Spleen (tissue), 11 donors: ENCODE results near the gene ACSM6. TPM values are rescaled to one million over a fixed set of nuclear protein-coding genes. Genes with fewer than 3 reads are reported as not detected.
A peak's percentile ranks its signal among the peaks of the same experiment; 100 is the strongest.

Experiments
- DNase-seq: peaks from one replicate; pipeline ENCODE4 v3.0.0-alpha.2; 2020
- H3K27ac ChIP-seq, 8 donors: fragments of 200-600 bp; sonication (generic) in 7 of 8; 1 replicate in 4 of 8; 2 replicates in 4 of 8; pipeline versions ENCODE4 v1.5.0 to v1.8.0; 2016 to 2021; ENCODE audit warnings: inconsistent platforms in 4 of 8, mild to moderate bottlenecking in 4 of 8, moderate library complexity in 1 of 8
- H3K27me3 ChIP-seq, 7 donors: fragments of 200-600 bp; sonication (generic) in 6 of 7; replicated peaks in 1 of 7; 1 replicate in 4 of 7; 2 replicates in 3 of 7; pipeline versions ENCODE4 v1.5.0 to v1.8.0; 2016 to 2021; ENCODE audit warnings: inconsistent platforms in 3 of 7, mild to moderate bottlenecking in 1 of 7
- H3K36me3 ChIP-seq, 6 donors: fragments of 200-600 bp; sonication (generic) in 5 of 6; 1 replicate in 4 of 6; 2 replicates in 2 of 6; pipeline versions ENCODE4 v1.5.0 to v1.8.0; 2016 to 2021; ENCODE audit warnings: inconsistent platforms in 2 of 6
- H3K4me1 ChIP-seq, 6 donors: fragments of 200-600 bp; sonication (generic) in 5 of 6; 1 replicate in 3 of 6; 2 replicates in 3 of 6; pipeline versions ENCODE4 v1.5.0 to v1.8.0; 2016 to 2021; ENCODE audit warnings: inconsistent platforms in 3 of 6
- H3K4me3 ChIP-seq, 8 donors: fragments of 200-600 bp; sonication (generic) in 7 of 8; 1 replicate in 4 of 8; 2 replicates in 4 of 8; pipeline versions ENCODE4 v1.5.0 to v1.8.0; 2016 to 2021; ENCODE audit warnings: inconsistent platforms in 4 of 8, mild to moderate bottlenecking in 4 of 8, moderate library complexity in 2 of 8
- H3K9me3 ChIP-seq, 8 donors: fragments of 200-600 bp; sonication (generic) in 7 of 8; 1 replicate in 4 of 8; 2 replicates in 4 of 8; pipeline versions ENCODE4 v1.5.0 to v1.8.0; 2016 to 2021; ENCODE audit warnings: inconsistent platforms in 4 of 8
- POLR2A ChIP-seq, 3 donors: fragments of 450-650 bp; IDR thresholded peaks; one replicate each; pipeline ENCODE4 v1.5.1; 2017; ENCODE audit warnings: antibody characterized with exemption in 3 of 3, mild to moderate bottlenecking in 1 of 3
- POLR2AphosphoS5 ChIP-seq, 3 donors: sonication (generic); formaldehyde crosslinking; IDR thresholded peaks; one replicate each; pipeline ENCODE4 v1.5.1; 2017; ENCODE audit warnings: antibody characterized with exemption in 3 of 3
- WGBS, 5 donors: extraction: QIAGEN DNeasy Blood & Tissue Kit in 3 of 5; methylation state at CpG; one replicate each; pipeline versions ENCODE4 v1.1.5 to v1.1.7; 2013 to 2018; 5-methylcytosine and 5-hydroxymethylcytosine counted together
- intact Hi-C: fragments of 100-400 bp; cut with DNase I; formaldehyde crosslinking; loops from one replicate; pipeline ENCODE4 v1.15.0; 2023; ENCODE audit warnings: low total_unique reads
- polyA plus RNA-seq, 3 donors: library from polyadenylated mRNA; stranded (reverse); fragments of 200-250 nt; gene quantifications; one replicate each; pipeline ENCODE4 v1.2.1, GENCODE V29; 2013
- total RNA-seq, 7 donors: library from RNA; depleted of rRNA in 3 of 7; stranded (reverse); fragments of >200 nt in 3 of 7; fragmentation: NEBNext Ultra II Directional in 4 of 7; extraction: Animal tissue kit (Norgen Biotek cat#: 25700) in 4 of 7; gene quantifications; one replicate each; pipeline versions ENCODE4 v1.1.0 to v1.2.1, GENCODE V29; 2016 to 2021
- TF ChIP-seq, protein P1 (sequence below), 11 experiments: fragments of 200-600 bp in 7 of 11; fragments of 450-650 bp in 4 of 11; sonication (generic) in 4 of 11; IDR thresholded peaks in 8 of 11; conservative IDR thresholded peaks in 3 of 11; 1 replicate in 7 of 11; 2 replicates in 4 of 11; pipeline versions ENCODE4 v1.4.0 to v1.8.0; 2016 to 2021; ENCODE audit warnings: antibody characterized with exemption in 11 of 11, inconsistent platforms in 4 of 11, mild to moderate bottlenecking in 1 of 11
- donor health status: healthy with polysubstance abuse.
- donor health status: DM: no; HTN: no; CAD: no; lungs with moderate emphysema.
- donor health status: DM: no; HTN: no; CAD: no.
- donor health status: Bipolar disorder and iron deficiency.
- donor health status: healthy.
- donor health status: DM: no; HTN: no; CAD: no.
- donor health status: DM: yes; HTN: yes; CAD: no.

ACSM6 gene
- total and polyA plus RNA-seq, 10 donors, result not detected

DNA sequence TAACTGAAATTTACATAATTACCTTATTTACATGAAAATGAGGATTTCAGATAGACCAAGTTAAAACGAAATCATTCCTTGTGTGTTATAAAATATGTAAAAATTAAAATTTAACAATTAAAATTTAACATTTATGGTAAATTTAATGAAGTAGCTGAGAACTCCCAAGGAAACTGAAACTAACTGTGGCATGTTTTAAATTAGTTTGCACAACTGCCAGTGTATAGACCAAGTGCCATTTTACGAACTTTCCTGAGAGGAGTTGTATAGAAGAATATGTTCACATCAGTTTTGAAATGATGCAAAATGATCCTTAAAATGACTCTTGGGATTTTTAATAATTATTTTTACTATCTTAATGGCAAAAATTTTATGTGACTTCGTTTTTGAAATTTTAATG, 73.2 kb downstream of the ACSM6 start:
- H3K4me1 ChIP-seq, result peaks cover 19 to 64% (median 39%) of the 10 kb centered on the region in 6 donors

DNA sequence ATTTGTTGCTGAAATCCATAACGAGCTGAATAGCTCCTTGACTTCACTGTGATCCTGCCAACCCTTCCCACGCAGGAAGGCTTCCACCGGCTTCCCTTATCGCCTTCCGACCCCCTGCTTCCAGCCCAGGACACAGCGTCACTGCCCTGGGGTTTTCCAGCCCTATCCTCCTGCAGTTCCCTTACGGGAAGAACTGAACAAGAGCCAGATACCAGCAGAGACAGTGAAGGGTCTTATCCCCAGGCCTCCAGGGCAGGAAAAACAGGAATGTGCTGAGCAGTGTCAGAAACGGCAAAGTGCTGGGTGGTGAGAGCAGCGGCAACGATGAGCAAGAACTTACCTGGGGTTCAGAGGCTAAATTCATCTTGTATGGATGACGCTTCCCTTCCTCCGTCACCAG, 74.4 kb downstream of the ACSM6 start:
- Histone ChIP-seq H3K36me3 (peaks cover 0 to 73% (median 19%) of the 10 kb centered on the region in 6 donors), H3K4me1 (peaks cover 19 to 64% (median 46%) of the 10 kb centered on the region in 6 donors), H3K27me3 (no peaks in the 10 kb centered on the region), H3K9me3 (no peaks in the 10 kb centered on the region), H3K27ac (peak overlapping the region in 7 of 8 donors; percentile 72 to 86 (median 82)), H3K4me3 (no peak overlapping the region)
- 62 to 75% (median 72%) methylated on average over 12 of the region's 12 CpGs for WGBS, 5 donors
- TF ChIP-seq, protein P1, sequence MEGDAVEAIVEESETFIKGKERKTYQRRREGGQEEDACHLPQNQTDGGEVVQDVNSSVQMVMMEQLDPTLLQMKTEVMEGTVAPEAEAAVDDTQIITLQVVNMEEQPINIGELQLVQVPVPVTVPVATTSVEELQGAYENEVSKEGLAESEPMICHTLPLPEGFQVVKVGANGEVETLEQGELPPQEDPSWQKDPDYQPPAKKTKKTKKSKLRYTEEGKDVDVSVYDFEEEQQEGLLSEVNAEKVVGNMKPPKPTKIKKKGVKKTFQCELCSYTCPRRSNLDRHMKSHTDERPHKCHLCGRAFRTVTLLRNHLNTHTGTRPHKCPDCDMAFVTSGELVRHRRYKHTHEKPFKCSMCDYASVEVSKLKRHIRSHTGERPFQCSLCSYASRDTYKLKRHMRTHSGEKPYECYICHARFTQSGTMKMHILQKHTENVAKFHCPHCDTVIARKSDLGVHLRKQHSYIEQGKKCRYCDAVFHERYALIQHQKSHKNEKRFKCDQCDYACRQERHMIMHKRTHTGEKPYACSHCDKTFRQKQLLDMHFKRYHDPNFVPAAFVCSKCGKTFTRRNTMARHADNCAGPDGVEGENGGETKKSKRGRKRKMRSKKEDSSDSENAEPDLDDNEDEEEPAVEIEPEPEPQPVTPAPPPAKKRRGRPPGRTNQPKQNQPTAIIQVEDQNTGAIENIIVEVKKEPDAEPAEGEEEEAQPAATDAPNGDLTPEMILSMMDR (IDR thresholded peaks at IDR 0.05 in 8 of 11, conservative IDR thresholded peaks at IDR 0.05 in 3 of 11), result no peak
- peak; percentile 39 to 93 (median 88) for TF ChIP-seq POLR2AphosphoS5 (IDR thresholded peaks at IDR 0.05)
- no peak for DNase-seq
- intact Hi-C loops, result no loop called here

More for the DNA sequence above, 73.2 kb downstream of the ACSM6 start:
- WGBS, 5 donors, result 73 to 91% (median 87%) methylated on average over 3 of the region's 3 CpGs
- Histone ChIP-seq H3K27me3 (no peaks in the 10 kb centered on the region), H3K4me3 (no peak overlapping the region), H3K9me3 (no peaks in the 10 kb centered on the region), H3K36me3 (peaks cover 0 to 84% (median 21%) of the 10 kb centered on the region in 6 donors), H3K27ac (peak overlapping the region in 6 of 8 donors; percentile 72 to 86 (median 83))
- TF ChIP-seq POLR2AphosphoS5 (IDR thresholded peaks at IDR 0.05) (no peak), POLR2A (IDR thresholded peaks at IDR 0.05) (no peak)
- TF ChIP-seq, protein P1 (IDR thresholded peaks at IDR 0.05 in 8 of 11, conservative IDR thresholded peaks at IDR 0.05 in 3 of 11), result no peak
- no peak for DNase-seq
- intact Hi-C loops, result no loop called here

DNA sequence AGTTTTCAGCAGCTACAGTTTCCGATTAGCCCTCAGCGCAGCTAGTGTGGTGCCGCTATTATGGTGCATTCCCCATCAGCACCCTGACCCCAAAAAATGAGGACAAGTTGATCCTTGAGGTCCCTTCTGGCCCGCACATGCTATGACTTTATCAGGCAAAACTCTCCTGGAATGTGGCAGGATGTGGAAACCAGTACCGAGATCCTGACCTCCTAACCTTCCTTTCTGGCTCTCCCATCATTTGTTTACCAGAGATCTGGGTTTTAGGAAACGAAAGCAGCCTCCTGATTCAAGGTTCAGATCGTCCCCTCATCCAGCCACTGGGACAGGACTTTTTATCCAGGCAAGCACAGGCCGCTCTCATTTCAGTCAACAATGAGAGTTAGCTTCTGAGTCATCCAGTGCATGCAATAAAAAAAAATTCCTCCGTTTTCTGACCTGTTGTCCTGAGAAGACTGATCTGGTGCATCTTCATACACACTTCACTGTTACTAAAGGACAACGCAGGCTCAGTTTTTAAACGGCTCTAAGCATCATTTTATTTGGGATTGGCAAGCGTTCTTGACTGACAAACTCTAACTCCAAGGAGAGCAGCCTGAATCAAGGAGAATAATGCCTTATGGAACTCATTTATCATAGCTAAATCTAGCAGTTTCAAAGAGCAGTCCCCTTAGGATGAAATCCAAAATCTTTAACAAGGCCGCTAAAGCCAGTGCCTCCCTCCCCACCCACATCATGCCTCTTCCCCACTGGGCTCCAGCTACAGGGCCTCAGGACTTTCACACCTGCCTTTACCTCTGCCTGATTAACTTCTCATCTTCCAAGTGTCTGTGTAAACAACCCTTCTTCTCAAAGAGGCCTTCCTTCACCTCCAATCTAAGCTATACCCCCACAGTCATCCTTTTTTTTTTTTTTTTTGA, 79.6 kb downstream of the ACSM6 start:
- peak overlapping the region; percentile 7 to 88 (median 76) for H3K27ac ChIP-seq
- no peak overlapping the region for H3K4me3 ChIP-seq
- H3K36me3 ChIP-seq, result peaks cover 0 to 31% (median 11%) of the 10 kb centered on the region in 6 donors
- DNase-seq, result no peak
- WGBS, 5 donors, result 52 to 77% (median 62%) methylated on average over 13 of the region's 13 CpGs
- intact Hi-C loops, result no loop called here
- H3K4me1 ChIP-seq, result peaks cover 20 to 78% (median 59%) of the 10 kb centered on the region in 6 donors
- no peaks in the 10 kb centered on the region for H3K27me3 ChIP-seq
- TF ChIP-seq POLR2AphosphoS5 (IDR thresholded peaks at IDR 0.05) (peak in 1 of 3 donors; percentile 81), POLR2A (IDR thresholded peaks at IDR 0.05) (no peak)
- TF ChIP-seq, protein P1 (IDR thresholded peaks at IDR 0.05 in 8 of 11, conservative IDR thresholded peaks at IDR 0.05 in 3 of 11), result no peak
- H3K9me3 ChIP-seq, result no peaks in the 10 kb centered on the region
